Right forelimb (tissue), 1 donor: ENCODE results near the gene LAG3.

Experiments used
- DNase-seq: peaks from one replicate; pipeline ENCODE4 v3.0.0-alpha.2; 2018

LAG3 gene

GRCh38 chr12:6772726-6773589, 638 bp downstream of the LAG3 start:
- DNase-seq = no peak

- no peak for DNase-seq
Measured at GRCh38 chr12:6773590-6774351, 1.5 kb downstream of the LAG3 start.

- no peak for DNase-seq
Measured at GRCh38 chr12:6774499-6775062, 2.3 kb downstream of the LAG3 start.

- no peak for DNase-seq
Measured at GRCh38 chr12:6775185-6776174, 3.2 kb downstream of the LAG3 start.

GRCh38 chr12:6777386-6777785, 5.1 kb downstream of the LAG3 start:
- DNase-seq = no peak

- no peak for DNase-seq
Measured at GRCh38 chr12:6778217-6778573, 5.9 kb downstream of the LAG3 start.

GRCh38 chr12:6778574-6779550, 6.5 kb downstream of the LAG3 start:
- peak; percentile 97 for DNase-seq

GRCh38 chr12:6779708-6780432, 7.5 kb downstream of the LAG3 start:
- DNase-seq = no peak

- DNase-seq = no peak
Measured at GRCh38 chr12:6780573-6780972, 8.3 kb downstream of the LAG3 start.

- DNase-seq = no peak
Measured at GRCh38 chr12:6782119-6782518, 9.8 kb downstream of the LAG3 start.

- DNase-seq = no peak
Measured at GRCh38 chr12:6782850-6783566, 10.7 kb downstream of the LAG3 start.

GRCh38 chr12:6783828-6784227, 11.5 kb downstream of the LAG3 start:
- DNase-seq = no peak

- no peak for DNase-seq
Measured at GRCh38 chr12:6784296-6784695, 12.0 kb downstream of the LAG3 start.

GRCh38 chr12:6784761-6785160, 12.4 kb downstream of the LAG3 start:
- no peak for DNase-seq

GRCh38 chr12:6786416-6787094, 14.2 kb downstream of the LAG3 start:
- DNase-seq = no peak

- DNase-seq = no peak
Measured at GRCh38 chr12:6787309-6787708, 15.0 kb downstream of the LAG3 start.

- no peak for DNase-seq
Measured at GRCh38 chr12:6788972-6789924, 16.9 kb downstream of the LAG3 start, which contains the start of gene CD4. Gene CD4, plus strand, starts transcription at chr12:6789528. Its CDS starts 10,611 bp downstream, at chr12:6800139.
